SHP77 treated with DMSO at 0.1 percent for 48 hours (cell line): ENCODE results near the gene GRIN2A.

Source experiments
- DNase-seq: peaks from one replicate; lab custom pipeline; 2025; lab: John Stamatoyannopoulos, UW

Gene GRIN2A

DNA sequence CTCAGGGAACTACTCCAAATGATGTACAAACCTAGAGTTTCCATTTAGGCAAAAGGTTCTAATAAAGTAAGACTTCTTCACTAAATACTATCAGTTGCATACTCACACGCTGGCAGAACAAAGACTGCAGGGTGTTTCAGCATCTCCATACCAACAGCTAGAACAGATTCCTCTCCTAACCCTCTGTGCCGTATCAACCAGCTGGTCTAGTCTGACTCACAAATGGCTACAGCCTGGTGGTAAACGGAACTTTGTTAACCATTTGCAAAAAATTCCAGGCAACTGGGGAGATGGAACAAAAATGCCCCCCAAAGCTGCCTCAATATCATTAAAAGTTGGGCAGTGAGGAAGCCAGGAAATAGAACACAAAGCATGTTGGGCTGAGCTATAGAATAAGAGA, 217.1 kb downstream of the GRIN2A start:
- DNase-seq = no peak

- no peak for DNase-seq
Observed at GRCh38 chr16:9964426-9964825, 217.8 kb downstream of the GRIN2A start.

DNA sequence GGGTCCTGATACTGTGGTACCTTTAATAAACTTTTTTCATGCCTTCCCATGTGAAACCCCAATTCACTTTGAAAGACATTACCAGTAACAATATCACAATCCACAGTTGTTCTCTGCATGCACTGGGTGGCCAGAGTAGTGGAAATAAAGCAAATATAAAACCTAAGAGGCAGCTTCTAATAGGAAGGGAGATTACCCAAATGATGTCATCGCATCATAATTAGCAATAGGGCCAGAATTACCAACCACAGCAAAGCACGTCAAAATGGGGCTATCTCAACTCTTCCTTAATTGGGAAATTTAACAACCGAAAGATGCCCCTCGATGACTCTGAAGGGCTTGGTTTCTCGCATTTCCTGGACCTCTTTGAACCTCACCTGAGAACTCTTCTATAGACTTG, 224.8 kb downstream of the GRIN2A start:
- DNase-seq = no peak

DNA sequence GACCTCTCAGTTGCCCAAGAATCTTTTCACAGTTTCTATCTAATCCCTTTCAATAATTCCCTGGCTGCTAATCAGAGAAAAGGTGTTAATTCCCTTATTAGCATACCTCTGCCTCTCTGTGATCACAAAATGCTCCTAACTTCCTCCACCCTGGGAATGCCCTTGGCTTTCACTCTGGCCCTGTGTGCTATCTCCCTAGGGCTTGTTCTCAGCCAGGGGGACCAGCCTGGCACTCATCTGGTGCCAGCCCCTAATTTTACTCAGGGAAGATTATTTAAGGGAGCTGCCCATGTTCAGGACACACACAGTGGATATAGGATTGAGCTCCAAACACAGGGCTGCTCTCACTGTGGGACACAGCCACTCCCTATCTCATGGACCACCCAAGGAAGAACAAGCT, 225.2 kb downstream of the GRIN2A start:
- no peak for DNase-seq

- no peak for DNase-seq
Observed at GRCh38 chr16:9955677-9956076, 226.6 kb downstream of the GRIN2A start.

DNA sequence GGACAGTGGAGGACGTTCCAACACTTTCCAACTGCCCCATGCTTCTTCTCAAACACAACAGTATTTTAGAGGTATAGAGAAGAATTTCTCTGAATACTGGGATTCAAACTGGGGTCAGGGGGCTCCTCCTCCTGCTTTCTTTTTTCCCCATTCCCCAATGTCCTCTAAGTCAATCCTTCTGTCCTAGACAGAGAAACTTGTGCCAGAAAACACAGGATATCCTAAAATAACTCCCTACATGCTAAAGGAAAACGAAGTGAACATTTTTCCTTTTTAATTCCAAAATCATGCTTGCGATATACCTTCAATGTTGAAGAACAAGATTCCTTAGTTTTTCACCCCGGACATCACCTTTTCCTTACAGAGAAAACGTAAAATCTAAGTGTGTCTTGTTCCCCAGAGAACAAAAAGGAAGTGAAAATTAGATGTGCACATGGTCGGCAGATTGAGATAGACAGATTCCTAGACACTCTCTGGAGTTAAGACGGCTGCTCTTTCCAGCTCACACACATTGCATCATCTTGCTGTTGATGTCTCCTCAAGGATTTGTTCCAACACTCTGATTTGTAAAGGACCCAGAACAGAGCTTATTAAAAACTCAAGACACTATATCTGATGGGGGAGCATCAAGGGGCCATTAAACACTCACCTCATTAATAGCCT, 228.2 kb downstream of the GRIN2A start:
- DNase-seq = no peak

DNA sequence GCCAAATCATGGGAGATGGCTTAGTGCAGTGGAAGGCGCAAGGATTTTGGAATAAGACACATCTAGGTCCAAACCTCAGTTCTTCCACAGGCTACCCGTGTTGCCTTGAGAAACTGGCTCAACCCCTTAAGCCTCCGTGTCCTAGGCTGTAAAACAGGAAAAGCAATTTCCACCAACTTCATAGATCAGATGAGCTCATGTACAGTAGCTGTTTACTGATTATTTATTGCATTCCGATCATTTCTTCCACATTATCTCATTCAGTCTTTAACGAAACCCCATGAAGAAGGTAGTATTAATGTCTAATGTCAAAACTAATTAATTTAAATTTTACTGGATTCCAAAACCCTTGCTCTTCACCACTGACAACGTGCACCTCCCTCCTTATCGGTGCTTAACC, 231.6 kb downstream of the GRIN2A start:
- DNase-seq = no peak

GRCh38 chr16:9949396-9949795, 232.8 kb downstream of the GRIN2A start:
- DNase-seq = no peak

DNA sequence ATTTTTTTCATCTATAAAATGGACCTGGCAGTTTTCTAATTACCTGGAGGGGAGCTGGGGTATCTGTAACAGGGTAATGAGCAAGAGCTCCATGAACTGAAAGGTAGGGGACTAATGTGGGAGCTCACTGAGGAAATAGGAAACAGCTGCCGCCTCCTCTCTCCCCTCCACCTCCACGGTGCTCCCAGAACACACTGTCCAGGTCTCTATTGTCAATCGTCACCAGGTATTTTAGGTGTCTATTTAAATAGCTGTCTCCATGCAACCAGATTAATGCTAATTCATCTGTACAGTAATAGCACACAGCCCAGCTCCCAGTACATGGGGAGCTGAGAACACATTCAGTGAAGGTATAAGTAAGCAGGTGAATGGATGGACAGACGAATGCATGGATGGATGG, 233.3 kb downstream of the GRIN2A start:
- no peak for DNase-seq

GRCh38 chr16:9946022-9946720, 236.1 kb downstream of the GRIN2A start:
- DNase-seq = no peak

GRCh38 chr16:9943121-9943520, 239.1 kb downstream of the GRIN2A start:
- DNase-seq = no peak

DNA sequence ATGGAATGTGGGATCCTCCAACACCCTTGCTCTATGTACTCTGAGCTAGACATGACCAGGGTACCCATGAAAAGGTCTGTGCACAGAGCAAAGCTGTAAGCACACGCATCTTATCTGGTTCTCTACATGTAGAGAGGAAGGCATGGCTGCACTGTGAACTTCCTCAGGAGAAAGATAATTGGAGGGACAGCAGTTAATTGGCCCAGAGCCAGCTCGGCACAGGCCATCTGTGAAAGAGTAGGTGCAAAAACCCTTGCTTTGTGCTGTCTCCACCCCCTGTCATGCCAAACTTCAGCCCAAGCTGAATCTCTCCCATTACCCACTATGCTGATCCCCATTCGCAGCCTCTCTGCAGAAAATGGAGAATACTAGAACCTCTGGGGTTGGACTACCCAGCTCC, 241.0 kb downstream of the GRIN2A start:
- no peak for DNase-seq

DNA sequence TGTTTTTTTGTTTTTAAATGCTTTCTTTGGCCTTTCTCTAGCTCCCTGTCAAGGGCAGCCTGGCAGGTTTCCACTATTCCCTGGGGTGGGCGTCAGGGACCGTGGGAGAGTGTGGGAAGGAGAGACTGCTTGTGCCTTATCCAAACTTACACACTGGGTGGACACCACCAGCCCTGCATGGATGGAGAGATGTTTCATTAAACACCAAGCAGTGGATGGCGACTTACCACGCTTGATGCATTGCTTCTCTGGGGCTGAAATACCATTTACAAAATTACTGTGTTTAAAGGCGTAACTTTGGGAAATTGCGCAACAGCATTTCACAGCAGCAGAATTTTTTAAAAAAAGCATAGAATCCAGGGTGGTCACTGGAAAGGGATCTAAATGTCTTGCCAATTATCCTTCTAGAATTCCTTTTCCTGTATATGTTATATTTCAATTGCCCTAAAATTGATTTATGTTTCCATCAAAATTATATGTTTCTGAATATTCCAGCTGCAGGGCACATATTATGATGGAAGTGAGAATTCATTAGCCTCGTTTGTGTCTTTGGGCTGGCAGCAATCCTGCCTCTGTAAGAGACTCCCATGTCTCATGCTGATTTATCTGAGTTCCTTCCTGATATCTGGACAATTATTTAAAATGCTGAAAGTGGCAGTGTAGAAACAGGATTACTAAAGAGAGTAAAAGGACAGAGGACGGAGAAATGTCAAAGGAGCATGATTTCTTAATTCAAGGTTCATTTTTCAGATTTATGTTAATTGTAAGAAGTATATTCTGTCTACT, 247.3 kb downstream of the GRIN2A start:
- no peak for DNase-seq

DNA sequence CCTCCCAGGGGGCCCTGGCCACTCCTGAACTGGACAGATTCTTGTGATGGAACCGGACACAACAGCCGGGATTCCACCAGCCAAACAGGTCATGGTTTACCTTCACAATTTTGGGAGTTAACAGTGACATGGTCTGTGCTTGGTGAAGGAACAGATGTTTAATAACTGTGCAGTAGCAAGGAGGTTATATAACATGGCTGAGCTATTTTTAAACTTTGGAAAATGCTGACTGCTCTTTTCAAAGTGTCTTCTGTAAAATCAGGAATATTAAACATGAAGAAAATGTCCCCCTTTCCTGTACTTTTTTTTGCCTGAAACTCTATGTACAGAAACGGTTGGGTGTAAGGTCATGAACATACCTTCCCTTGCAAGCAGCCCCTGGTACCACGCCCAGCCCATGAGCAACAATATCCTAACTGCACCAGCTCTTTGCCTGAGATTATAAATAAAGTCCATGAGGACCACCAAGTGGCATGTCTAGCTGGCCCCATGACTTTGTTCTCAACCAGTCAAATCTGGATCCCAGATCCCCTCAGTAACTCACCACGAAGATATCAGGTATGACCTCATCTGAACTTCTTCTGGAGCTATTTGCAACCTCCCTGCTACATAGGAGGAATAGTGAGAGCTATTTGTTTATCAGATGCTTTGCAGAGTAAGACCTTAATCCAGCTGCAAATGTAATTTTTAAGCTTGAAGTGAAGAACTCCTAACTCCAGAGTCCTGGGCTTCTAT, 249.1 kb downstream of the GRIN2A start:
- DNase-seq = no peak

- no peak for DNase-seq
Observed at GRCh38 chr16:9932000-9932399, 250.2 kb downstream of the GRIN2A start.

GRCh38 chr16:9929836-9930235, 252.4 kb downstream of the GRIN2A start:
- no peak for DNase-seq

GRCh38 chr16:9929313-9929712, 252.9 kb downstream of the GRIN2A start:
- DNase-seq = no peak

GRCh38 chr16:9922441-9922840, 259.8 kb downstream of the GRIN2A start:
- no peak for DNase-seq

- no peak for DNase-seq
Observed at GRCh38 chr16:9921997-9922396, 260.2 kb downstream of the GRIN2A start.

DNA sequence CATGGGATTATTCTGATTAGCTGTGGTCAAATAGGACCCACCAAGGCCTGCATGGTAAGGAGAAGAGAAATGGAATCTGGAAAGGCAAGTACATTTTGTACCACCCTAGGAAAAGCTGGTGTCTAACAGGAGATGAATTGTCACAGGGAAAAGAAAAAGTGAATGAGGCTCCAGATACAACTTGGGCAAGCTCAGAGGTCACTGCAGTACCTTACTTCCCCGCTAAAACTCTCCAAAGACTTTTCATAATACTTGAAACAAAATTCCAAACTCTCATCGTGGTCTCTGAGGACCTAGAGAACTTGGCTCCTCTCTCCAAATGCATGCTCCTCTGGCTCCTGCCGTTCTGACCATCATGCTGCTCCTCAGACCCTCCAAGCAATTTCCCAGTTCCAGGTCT, 262.8 kb downstream of the GRIN2A start:
- no peak for DNase-seq

GRCh38 chr16:9917691-9918090, 264.5 kb downstream of the GRIN2A start:
- DNase-seq = no peak

- DNase-seq = no peak
Observed at GRCh38 chr16:9913604-9914326, 268.5 kb downstream of the GRIN2A start.
